Activated naive CD4-positive, alpha-beta T cell treated with Interleukin-2 at 50 U/mL for 16 hours (primary cell): ENCODE results near the gene FOSL1.
"Not testable (repeated sequence)": the region's sequence is repeated elsewhere in the genome, so short reads cannot be mapped to it uniquely, and the experiment has no call there.

ENCODE experiments used
- DNase-seq: peaks from one replicate; pipeline ENCODE4 v3.0.0-alpha.2; 2020

Gene FOSL1

DNA sequence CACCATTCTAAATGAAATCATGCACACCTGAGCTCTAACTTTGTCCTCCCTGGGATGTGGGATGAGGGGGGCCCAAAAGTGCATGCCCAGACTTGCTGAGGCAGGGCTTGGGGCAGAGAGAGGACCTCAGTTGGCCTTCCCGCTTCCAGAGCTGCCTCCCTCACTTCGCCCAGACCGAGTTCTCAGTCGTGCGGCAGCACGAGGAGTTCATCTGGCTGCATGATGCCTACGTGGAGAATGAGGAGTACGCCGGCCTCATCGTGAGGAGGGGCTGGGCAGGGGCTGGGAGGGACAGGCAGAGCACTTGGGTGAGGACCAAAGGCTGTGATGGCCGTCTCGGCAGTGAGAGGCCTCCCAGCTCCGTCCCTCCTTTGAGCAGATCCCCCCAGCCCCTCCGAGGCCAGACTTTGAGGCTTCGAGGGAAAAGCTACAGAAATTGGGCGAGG, 50.4 kb downstream of the FOSL1 start:
- no peak for DNase-seq

DNA sequence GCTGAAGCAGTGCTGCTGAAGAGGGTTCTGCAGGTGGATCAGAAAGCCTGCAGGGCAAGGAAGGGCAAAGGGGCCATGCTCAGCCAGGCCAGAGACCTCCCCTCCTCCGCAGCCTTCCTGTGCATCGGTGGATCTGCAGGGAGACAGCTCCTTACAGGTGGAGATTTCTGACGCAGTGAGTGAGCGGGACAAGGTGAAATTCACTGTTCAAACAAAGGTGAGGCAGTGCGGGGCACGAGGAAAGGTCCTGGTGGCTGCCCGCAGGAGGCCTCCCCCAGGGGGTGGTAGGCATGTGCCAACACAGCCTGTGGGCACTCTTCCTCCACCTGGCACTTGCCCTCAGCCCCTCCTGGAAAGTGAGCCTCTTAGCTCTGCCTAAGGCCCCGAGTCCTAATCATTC, 50.8 kb downstream of the FOSL1 start:
- DNase-seq: no peak

DNA sequence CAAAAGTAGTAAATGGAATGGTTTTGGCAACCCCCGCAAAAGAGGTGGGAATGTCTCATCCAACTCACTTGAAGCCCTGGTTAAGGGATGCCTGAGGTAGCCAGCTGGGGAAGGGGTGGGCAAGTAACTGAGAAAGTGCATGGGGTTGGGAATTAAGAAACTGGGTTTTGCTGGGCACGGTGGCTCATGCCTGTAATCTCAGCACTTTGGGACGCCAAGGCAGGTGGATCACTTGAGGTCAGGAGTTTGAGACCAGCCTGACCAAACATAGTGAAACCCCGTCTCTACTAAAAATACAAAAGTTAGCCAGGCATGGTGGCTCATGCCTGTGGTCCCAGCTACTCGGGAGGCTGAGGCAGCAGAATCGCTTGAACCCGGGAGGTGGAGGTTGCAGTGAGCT, 51.5 kb downstream of the FOSL1 start:
- not testable (repeated sequence) for DNase-seq

DNA sequence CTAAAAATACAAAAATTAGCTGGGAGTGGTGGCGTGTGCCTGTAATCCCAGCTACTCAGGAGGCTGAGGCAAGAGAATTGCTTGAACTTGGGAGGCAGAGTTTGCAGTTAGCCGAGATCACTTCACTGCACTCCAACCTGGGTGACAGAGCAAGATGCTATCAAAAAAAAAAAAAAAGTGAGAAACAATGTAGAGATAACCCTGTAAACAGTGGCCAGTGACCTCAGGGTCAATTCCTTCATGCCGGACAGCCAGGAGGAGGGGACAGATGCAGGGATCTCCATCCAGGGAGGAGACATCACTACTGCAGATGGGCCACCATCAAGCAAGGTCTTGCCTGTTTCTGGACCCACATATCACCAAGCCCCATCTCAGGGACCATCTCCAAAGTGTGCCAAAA, 52.4 kb downstream of the FOSL1 start:
- DNase-seq: no peak

DNA sequence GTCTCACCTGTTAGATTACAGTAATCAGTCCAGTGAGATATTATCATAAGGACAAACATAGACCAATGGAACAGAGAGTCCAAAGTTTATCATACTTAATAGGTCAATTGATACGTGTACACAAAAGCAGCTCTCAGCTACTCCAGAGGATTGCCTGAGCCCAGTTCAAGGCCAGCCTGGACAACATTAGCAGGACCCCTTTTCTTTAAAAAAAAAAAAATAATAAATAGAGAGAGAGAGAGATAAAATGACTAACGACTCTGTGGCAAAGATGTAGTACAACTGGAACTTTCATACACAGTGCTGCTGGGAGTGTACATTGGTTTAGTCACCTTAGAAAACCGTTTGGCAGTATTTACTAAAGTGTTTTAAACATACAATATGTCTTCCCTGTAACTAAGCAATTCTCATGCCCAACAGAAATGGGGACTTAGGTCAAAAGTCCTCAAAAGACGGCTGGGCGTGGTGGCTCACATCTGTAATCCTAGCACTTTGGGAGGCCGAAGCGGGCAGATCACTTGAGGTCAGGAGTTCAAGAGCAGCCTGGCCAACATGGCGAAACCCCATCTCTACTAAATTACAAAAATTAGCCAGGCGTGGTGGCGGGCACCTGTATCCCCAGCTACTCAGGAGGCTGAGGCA, 55.8 kb downstream of the FOSL1 start:
- no peak for DNase-seq

DNA sequence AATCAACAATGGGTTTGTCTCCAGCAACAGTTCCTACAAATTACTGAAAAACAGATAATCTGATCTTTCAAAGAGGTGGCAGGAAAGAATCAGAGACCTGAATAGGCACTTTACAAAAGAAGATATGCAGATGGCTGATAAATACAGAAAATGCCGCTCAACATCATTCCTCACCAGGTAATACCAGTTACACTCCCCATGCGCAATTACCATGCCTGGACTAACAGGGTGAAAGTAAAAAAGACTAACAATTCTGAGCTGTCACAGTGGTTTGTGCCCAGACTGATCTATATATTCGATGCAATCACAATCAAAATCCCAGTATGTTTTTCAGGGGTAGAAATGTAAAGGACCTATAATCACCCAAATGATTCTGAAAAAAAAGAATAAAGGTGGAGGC, 56.4 kb downstream of the FOSL1 start:
- no peak for DNase-seq

DNA sequence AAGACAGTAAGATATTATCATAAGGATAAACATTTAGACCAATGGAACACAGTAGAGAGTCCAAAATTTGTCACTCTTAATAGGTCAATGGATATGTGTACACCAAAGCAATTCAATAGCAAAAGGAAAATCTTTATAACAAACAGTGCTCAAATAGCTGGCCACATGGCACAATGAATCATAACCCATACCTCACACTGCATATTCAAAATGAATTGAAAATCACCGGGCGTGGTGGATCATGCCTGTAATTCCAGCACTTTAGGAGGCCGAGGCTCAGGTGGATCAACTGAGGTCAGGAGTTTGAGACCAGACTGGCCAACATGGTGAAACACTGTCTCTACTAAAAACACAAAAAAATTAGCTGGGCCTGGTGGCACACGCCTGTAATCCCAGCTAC, 58.0 kb downstream of the FOSL1 start:
- DNase-seq: no peak
